ENCODE results near the gene RPS27A. TPM values are rescaled to one million over a fixed set of nuclear protein-coding genes. Genes with fewer than 3 reads are reported as not detected.
A peak's percentile ranks its signal among the peaks of the same experiment; 100 is the strongest.

RPS27A gene
- total and polyA plus RNA-seq, 10 of the 15 experiments (the other 5 are each of a cell fraction or from before 2014, with no cell fraction given) = 1,460 to 4,705 (median 1,996) TPM

GRCh38 chr2:55282110-55282917 is 49.8 kb downstream of the RPS27A start (continued):
- TF ChIP-seq, protein P1, sequence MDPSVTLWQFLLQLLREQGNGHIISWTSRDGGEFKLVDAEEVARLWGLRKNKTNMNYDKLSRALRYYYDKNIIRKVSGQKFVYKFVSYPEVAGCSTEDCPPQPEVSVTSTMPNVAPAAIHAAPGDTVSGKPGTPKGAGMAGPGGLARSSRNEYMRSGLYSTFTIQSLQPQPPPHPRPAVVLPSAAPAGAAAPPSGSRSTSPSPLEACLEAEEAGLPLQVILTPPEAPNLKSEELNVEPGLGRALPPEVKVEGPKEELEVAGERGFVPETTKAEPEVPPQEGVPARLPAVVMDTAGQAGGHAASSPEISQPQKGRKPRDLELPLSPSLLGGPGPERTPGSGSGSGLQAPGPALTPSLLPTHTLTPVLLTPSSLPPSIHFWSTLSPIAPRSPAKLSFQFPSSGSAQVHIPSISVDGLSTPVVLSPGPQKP (IDR thresholded peaks at IDR 0.05; ENCODE audit: low read depth, low read length) = peak; percentile 44; the same call in 1 of the 2 replicates
- no peak for TF ChIP-seq CUX1 (IDR thresholded peaks at IDR 0.05; ENCODE audit: insufficient replicate concordance, low read depth, low read length)
- TF ChIP-seq POLR2AphosphoS2 (IDR thresholded peaks at IDR 0.05; ENCODE audit: low read depth, low read length) = peak; percentile 87
- TF ChIP-seq TCF3 (IDR thresholded peaks at IDR 0.05; ENCODE audit: borderline replicate concordance, insufficient read depth, low read depth, low read length) = no peak
- TF ChIP-seq BCL3 (IDR thresholded peaks at IDR 0.05; ENCODE audit: borderline replicate concordance, insufficient read depth, low read depth, low read length, poor library complexity, severe bottlenecking) = peak; percentile 60
- TF ChIP-seq CHD1 (IDR thresholded peaks at IDR 0.05; ENCODE audit: low read depth, low read length) = no peak
- TF ChIP-seq CHD2 (IDR thresholded peaks at IDR 0.05; ENCODE audit: borderline replicate concordance, low read depth, low read length) = no peak
- TF ChIP-seq BHLHE40 (IDR thresholded peaks at IDR 0.05; ENCODE audit: borderline replicate concordance in 1 of 2, low read depth in 2 of 2, low read length in 1 of 2) = peak in 1 of 2 experiments; percentile 53; a peak in 1 of 4 replicates
- TF ChIP-seq STAT1 (conservative IDR thresholded peaks at IDR 0.05) = 0 out of 2 replicates have a peak, but pooled peaks have one; percentile 59
- peak; percentile 5; the same call in 1 of the 2 replicates for TF ChIP-seq PAX5 (IDR thresholded peaks at IDR 0.05; ENCODE audit: borderline replicate concordance, low read depth, low read length)
- TF ChIP-seq, protein P2, sequence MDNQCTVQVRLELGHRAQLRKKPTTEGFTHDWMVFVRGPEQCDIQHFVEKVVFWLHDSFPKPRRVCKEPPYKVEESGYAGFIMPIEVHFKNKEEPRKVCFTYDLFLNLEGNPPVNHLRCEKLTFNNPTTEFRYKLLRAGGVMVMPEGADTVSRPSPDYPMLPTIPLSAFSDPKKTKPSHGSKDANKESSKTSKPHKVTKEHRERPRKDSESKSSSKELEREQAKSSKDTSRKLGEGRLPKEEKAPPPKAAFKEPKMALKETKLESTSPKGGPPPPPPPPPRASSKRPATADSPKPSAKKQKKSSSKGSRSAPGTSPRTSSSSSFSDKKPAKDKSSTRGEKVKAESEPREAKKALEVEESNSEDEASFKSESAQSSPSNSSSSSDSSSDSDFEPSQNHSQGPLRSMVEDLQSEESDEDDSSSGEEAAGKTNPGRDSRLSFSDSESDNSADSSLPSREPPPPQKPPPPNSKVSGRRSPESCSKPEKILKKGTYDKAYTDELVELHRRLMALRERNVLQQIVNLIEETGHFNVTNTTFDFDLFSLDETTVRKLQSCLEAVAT (IDR thresholded peaks at IDR 0.05) = 0 out of 2 replicates have a peak, but pooled peaks have one; percentile 59
- TF ChIP-seq ZNF622 (IDR thresholded peaks at IDR 0.05) = no peak
- TF ChIP-seq HDGF (IDR thresholded peaks at IDR 0.05) = peak; percentile 75; the same call in 1 of the 2 replicates
- no peak for TF ChIP-seq TCF7 (IDR thresholded peaks at IDR 0.05; ENCODE audit: borderline replicate concordance)
- 0 out of 2 replicates have a peak, but pooled peaks have one; percentile 39 for TF ChIP-seq ZNF207 (IDR thresholded peaks at IDR 0.05; ENCODE audit: borderline replicate concordance)
- no peak for TF ChIP-seq ESRRA (IDR thresholded peaks at IDR 0.05; ENCODE audit: low read length)
- no peak for TF ChIP-seq CEBPB (IDR thresholded peaks at IDR 0.05; ENCODE audit: borderline replicate concordance in 1 of 2, low read depth in 2 of 2, low read length in 2 of 2)
- no peak for TF ChIP-seq KDM1A (IDR thresholded peaks at IDR 0.05; ENCODE audit: borderline replicate concordance)

Measured in GM12878 (cell line).